ENCODE measurements around the gene PDHX.
"Not testable (repeated sequence)": the region's sequence is repeated elsewhere in the genome, so short reads cannot be mapped to it uniquely, and the experiment has no call there.

The PDHX gene

DNA sequence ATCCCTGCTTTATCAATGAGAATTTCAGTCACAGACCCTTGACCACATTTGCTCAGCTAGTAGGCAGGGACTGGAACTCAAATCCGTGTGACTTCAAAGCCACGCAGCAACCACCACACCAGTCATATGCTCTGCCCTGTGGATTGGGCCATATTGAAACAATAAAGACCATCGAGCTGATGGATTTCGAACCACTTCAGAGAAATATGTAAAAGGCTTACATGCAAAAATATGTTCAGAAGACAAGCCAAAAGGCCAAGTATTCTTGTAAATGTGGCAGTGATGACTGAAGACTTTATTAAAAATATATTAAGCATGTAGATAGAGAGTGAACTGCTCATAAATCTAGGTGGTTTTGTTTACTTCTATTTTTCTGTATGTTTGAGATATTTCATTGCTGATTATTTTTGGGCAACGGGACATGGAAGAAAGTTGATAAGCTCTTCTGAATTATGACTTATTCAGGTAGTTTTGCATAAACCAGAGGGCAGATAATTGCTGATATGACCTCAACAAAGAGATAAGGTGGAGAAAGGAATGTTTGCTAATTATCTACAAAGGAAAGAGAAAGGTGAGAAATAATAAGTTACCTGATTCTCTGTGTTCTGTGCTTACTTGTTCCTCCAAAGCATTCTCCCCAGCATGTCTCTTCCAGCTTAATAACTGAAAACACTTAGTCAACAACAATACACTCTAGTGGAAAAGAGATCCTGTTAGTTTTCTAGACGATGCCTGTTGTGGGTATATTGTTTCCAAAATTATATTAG, 99.4 kb downstream of the PDHX start:
- no peak for DNase-seq (ENCODE audit: low read depth in 2 of 2)

DNA sequence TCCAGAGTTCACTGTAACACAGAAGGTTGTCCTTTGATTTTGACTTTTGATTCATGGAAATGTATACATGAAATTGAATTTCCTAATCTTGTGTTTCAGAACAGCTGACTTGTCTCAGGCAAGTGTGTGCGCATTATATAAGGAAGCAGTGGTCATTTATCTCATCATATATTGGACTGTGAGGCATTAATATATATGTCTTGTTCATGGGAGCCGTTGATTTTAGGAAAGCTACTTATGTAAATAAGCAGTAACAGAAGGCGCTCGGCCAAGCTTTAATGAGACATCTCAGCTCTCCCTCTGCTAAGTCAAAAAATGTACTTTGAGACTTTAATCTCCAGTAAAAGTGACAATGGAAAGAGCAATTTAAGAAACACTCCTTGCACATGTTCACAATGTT, 100.5 kb downstream of the PDHX start:
- DNase-seq (ENCODE audit: low read depth in 2 of 2) = no peak

GRCh38 chr11:35017528-35018342, 101.3 kb downstream of the PDHX start:
- no peak for DNase-seq (ENCODE audit: low read depth in 2 of 2)

- no peak for DNase-seq (ENCODE audit: low read depth in 2 of 2)
Observed at GRCh38 chr11:35021589-35021988, 105.2 kb downstream of the PDHX start.

DNA sequence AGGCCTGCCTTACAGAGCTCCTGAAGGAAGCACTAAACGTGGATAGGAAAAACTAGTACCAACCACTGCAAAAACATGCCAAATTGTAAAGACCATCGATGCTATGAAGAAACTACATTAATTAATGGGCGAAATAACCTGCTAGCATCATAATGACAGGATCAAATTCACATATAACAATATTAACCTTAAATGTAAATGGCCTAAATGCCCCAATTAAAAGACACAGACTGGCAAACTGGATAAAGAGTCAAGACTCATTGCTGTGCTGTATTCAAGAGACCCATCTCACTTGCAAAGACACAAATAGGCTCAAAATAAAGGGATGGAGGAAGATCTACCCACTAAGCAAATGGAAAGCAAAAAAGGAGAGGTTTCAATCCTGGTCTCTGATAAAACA, 107.5 kb downstream of the PDHX start:
- not testable (repeated sequence) for DNase-seq (ENCODE audit: low read depth in 2 of 2)

DNA sequence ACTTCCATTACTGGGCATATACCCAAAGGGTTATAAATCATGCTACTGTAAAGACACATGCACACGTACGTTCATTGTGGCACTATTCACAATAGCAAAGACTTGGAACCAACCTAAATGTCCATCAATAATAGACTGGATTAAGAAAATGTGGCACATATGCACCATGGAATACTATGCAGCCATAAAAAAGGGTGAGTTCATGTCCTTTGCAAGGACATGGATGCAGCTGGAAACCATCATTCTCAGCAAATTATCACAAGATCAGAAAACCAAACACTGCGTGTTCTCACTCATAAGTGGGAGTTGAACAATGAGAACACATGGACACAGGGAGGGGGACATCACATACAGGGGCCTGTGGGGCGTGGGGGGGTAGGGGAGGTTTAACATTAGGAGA, 111.6 kb downstream of the PDHX start:
- not testable (repeated sequence) for DNase-seq (ENCODE audit: low read depth in 2 of 2)

GRCh38 chr11:35029979-35030682, 113.7 kb downstream of the PDHX start:
- no peak for DNase-seq (ENCODE audit: low read depth in 2 of 2)

- DNase-seq (ENCODE audit: low read depth in 2 of 2) = no peak
Observed at GRCh38 chr11:35030716-35031213, 114.3 kb downstream of the PDHX start.

DNA sequence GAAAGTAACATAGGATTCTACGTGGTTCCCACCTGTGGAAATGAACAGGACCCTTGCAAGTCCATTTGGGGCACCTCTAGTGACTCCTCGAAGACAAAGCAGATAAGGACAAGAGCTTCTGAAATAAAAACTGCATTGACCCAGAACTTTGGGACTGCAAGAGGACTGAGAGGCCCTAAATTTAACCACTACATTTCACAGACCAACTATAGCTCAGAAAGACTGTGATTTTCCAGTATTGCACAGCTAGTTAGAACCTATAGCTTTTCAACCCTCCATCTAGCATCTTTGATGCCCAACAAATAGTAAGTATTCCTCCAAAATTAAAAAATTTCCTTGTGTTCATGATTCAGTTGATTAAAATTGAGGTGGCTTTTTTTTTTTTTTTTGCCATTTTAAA, 114.9 kb downstream of the PDHX start:
- no peak for DNase-seq (ENCODE audit: low read depth in 2 of 2)

- no peak for DNase-seq (ENCODE audit: low read depth in 2 of 2)
Observed at GRCh38 chr11:35031867-35032266, 115.4 kb downstream of the PDHX start.

GRCh38 chr11:35033011-35033410, 116.6 kb downstream of the PDHX start:
- DNase-seq (ENCODE audit: low read depth in 2 of 2) = no peak

DNA sequence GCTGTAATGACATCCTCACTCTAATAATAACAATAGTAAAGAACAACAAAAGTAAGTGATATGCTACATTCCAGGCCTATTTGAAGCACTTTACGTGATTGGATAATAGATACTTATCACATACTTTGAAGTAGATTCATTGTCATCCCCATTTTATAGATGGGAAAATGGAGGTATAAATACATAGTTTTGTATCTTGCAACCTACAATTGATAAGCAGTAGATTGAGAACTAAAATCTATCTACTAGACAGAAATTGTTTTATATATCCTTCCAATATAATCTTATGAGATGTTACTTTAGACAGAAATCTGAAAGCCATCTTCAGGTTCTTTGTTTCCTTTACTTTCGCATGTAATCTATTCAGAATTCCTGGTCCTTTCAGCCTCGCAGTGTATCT, 118.0 kb downstream of the PDHX start:
- no peak for DNase-seq (ENCODE audit: low read depth in 2 of 2)

- DNase-seq (ENCODE audit: low read depth in 2 of 2) = no peak
Observed at GRCh38 chr11:35035894-35036408, 119.5 kb downstream of the PDHX start.

GRCh38 chr11:35036639-35037038, 120.2 kb downstream of the PDHX start:
- no peak for DNase-seq (ENCODE audit: low read depth in 2 of 2)

GRCh38 chr11:35038211-35038928, 122.0 kb downstream of the PDHX start:
- no peak for DNase-seq (ENCODE audit: low read depth in 2 of 2)

GRCh38 chr11:35039076-35039475, 122.7 kb downstream of the PDHX start:
- no peak for DNase-seq (ENCODE audit: low read depth in 2 of 2)

DNA sequence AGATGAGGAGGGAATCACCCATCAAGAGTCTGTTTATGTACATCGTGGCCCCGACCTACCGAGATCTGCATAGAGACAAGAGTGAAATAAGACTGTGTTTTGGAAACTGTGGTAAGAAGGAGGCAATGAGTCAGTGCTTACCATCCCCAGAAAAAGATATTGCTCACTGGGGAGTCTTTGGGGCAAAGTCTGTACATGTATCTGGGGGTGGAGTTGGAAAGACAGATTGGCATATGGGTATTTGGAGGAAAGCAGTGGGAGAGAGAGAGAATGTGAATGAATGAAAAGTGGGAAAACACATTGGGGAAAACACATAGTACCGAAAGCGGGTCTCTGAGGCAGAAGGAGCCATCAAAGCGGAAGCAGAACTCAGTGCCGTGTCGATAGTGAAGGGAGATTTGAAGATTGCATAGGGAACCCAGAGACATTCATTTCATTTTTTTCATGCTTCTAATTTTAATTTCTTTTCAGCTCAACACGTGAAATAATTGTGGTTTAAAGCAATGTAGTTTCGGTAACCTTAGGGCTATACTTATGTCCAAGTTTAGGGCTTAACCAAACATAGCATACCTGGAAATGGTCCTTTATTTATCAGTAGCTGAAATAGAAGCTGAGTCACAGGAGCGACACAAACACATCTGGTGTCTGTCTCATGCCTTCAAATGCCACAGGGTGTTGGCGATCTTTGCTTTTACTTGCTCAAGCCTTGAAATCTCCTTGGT, 124.0 kb downstream of the PDHX start:
- DNase-seq (ENCODE audit: low read depth in 2 of 2) = peak; percentile 27 to 57

DNA sequence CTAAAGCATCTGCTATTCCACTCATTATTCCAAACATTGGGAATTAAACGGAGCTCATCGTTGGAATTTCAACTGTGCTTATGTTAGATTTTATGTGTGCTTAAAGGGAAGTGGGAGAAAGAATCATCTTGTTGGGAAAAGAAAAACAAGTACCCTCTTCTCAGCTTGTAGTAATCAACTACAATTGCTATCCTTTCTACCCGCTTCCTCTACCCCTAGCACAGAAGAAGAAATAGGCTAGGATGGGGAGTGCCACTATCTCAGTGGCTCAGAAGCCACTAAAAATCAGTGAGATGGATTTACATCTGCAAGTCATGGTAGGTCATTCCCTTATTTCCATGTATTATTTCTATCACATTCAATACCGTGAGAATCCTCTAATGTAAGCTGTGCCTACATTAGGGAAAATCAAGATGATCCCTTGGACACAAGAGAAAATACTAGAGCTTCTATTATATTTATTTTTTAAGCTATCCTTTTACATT, 124.7 kb downstream of the PDHX start:
- no peak for DNase-seq (ENCODE audit: low read depth in 2 of 2)

DNA sequence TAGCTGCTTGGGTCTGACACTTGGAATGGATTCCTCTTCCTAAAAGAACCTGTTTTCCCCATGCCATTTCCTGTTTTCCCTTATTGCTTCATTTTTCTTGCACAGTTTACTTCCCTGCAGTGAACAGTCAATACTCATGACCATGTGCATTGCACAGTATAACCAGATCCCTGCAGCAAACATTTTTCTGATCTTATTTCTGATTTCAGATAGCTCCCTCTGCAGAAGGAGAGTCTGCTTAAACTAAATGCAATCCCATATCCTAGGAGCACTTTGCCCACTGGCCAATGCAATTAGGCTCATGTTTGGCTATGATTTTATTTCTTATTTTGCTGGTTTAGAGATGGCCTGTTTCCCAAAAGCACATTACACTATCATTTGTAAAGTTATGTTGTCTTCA, 125.8 kb downstream of the PDHX start:
- DNase-seq (ENCODE audit: low read depth in 2 of 2) = no peak

- DNase-seq (ENCODE audit: low read depth in 2 of 2) = no peak
Observed at GRCh38 chr11:35042913-35043312, 126.5 kb downstream of the PDHX start.

- DNase-seq (ENCODE audit: low read depth in 2 of 2) = no peak
Observed at GRCh38 chr11:35043936-35044335, 127.5 kb downstream of the PDHX start.

Measured in stimulated activated CD4-positive, alpha-beta T cell treated with anti-CD3 and anti-CD28 coated beads, Interleukin-4, amount 100 ng/mL, for 48 hours (primary cell).